Psoas muscle (tissue), 8 donors: Measurements from ENCODE around the gene WNT3. TPM values are rescaled to one million over a fixed set of nuclear protein-coding genes. Genes with fewer than 3 reads are reported as not detected.

Experiments used
- ATAC-seq, 4 donors: fragments of 200-7000 bp; cut with Tn5 transposase; one replicate each; pipeline ENCODE4 v1.9.1; 2020; ENCODE audit warnings: moderate library complexity in 3 of 4, mild to moderate bottlenecking in 2 of 4
- DNase-seq, 2 donors: peaks; one replicate each; pipeline ENCODE4 v3.0.0-alpha.2; 2020
- H3K27ac ChIP-seq: fragments of 200-600 bp; one replicate; pipeline ENCODE4 v1.8.0; 2022
- H3K27me3 ChIP-seq, 3 donors: fragments of 200-600 bp in 1 of 3; one replicate each; pipeline versions ENCODE4 v1.6.1 to v1.8.0; 2013 to 2022; ENCODE audit warnings: low read length in 2 of 3, mild to moderate bottlenecking in 2 of 3, moderate library complexity in 1 of 3; ENCODE audit not compliant: insufficient read depth in 3 of 3
- H3K36me3 ChIP-seq, 2 donors: fragments of 200-600 bp in 1 of 2; one replicate each; pipeline versions ENCODE4 v1.6.1 to v1.8.0; 2013 to 2022; ENCODE audit warnings: low read depth in 1 of 2, mild to moderate bottlenecking in 1 of 2, moderate library complexity in 1 of 2; ENCODE audit not compliant: insufficient read depth in 1 of 2
- H3K4me1 ChIP-seq: fragments of 200-600 bp; one replicate; pipeline ENCODE4 v1.8.0; 2022
- H3K4me3 ChIP-seq: fragments of 200-600 bp; one replicate; pipeline ENCODE4 v1.8.0; 2022; ENCODE audit warnings: mild to moderate bottlenecking
- H3K9me3 ChIP-seq: fragments of 200-600 bp; one replicate; pipeline ENCODE4 v1.8.0; 2022
- WGBS, 3 donors: extraction: QIAGEN DNeasy Blood & Tissue Kit; methylation state at CpG; one replicate each; pipeline versions ENCODE4 v1.1.6 to v1.1.7; 2013; 5-methylcytosine and 5-hydroxymethylcytosine counted together
- intact Hi-C, 2 donors: fragments of 100-400 bp; cut with DNase I; formaldehyde crosslinking; loops; one replicate each; pipeline versions ENCODE4 v1.11.0 to v1.14.2; 2022
- polyA plus RNA-seq, 3 donors: library from polyadenylated mRNA; stranded (reverse); fragments of 200-250 nt; gene quantifications; one replicate each; pipeline ENCODE4 v1.2.3, GENCODE V29; 2013
- total RNA-seq, 4 donors: library from RNA; stranded (reverse); fragmentation: NEBNext Ultra II Directional in 2 of 4; extraction: Animal tissue kit (Norgen Biotek cat#: 25700) in 2 of 4; gene quantifications; one replicate each; pipeline versions ENCODE4 v1.2.1 to v1.2.4, GENCODE V29; 2021 to 2023
- TF ChIP-seq, protein P1 (sequence below): fragments of 200-600 bp; IDR thresholded peaks from one replicate; pipeline ENCODE4 v1.8.0; 2022; ENCODE audit warnings: antibody characterized with exemption
- donor health status: healthy with polysubstance abuse.
- donor health status: DM: no; HTN: no; CAD: no; lungs with moderate emphysema.
- donor health status: Bipolar disorder and iron deficiency.
- donor health status: healthy.
- donor health status: DM: yes; HTN: yes; CAD: no.
- donor health status: DM: no; HTN: no; CAD: no.
- donor health status: DM: no; HTN: no; CAD: no.
- donor health status: DM: yes; HTN: yes; CAD: no.

WNT3 gene
- total and polyA plus RNA-seq, 7 donors = 0.06 to 0.36 (median 0.10) TPM; not detected in 2

DNA sequence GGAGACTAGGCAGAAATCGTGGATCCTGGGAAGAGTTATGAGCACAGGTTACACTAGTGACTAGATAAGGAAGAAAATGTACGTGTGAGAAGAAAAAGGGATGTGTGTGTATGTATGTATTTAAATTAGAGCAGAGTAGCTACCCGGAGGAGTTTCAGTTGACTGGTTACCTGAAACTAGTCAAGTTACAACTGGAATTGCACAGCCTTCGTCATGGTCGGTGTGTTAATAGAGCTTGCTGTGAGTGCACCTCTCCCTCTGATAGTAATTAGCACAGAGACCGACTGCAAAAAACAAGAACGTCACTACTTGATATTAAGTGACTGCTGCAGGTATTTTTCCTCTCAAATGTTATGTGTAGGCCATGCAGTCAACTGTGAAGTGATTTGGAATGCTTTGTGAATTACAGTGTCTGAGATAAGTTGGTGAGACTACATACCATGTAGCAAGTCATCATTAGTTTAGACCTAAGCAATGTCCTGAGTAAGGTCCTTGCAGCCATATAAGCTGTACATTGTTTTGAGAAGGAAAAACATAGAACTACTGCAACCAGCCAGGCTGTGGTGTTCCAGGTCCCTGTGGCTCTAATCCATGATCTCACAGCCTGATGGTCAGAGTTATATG, 95.7 kb downstream of the WNT3 start:
- ATAC-seq (no peak), DNase-seq (no peak)
- WGBS, 3 donors = 63 to 80% (median 69%) methylated on average over 7 of the region's 7 CpGs
- TF ChIP-seq, protein P1, sequence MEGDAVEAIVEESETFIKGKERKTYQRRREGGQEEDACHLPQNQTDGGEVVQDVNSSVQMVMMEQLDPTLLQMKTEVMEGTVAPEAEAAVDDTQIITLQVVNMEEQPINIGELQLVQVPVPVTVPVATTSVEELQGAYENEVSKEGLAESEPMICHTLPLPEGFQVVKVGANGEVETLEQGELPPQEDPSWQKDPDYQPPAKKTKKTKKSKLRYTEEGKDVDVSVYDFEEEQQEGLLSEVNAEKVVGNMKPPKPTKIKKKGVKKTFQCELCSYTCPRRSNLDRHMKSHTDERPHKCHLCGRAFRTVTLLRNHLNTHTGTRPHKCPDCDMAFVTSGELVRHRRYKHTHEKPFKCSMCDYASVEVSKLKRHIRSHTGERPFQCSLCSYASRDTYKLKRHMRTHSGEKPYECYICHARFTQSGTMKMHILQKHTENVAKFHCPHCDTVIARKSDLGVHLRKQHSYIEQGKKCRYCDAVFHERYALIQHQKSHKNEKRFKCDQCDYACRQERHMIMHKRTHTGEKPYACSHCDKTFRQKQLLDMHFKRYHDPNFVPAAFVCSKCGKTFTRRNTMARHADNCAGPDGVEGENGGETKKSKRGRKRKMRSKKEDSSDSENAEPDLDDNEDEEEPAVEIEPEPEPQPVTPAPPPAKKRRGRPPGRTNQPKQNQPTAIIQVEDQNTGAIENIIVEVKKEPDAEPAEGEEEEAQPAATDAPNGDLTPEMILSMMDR = no peak
- H3K4me1 ChIP-seq = no peaks in the 10 kb centered on the region
- H3K9me3 ChIP-seq = no peaks in the 10 kb centered on the region
- intact Hi-C loops = loop anchor here in 1 of 2 donors (5.0 kb wide), 1 partner anchor 50 kb away; no protein-coding TSS in a partner anchor
- no peak overlapping the region for H3K4me3 ChIP-seq
- peaks cover 0 to 71% of the 10 kb centered on the region in 2 donors for H3K36me3 ChIP-seq
- no peaks in the 10 kb centered on the region for H3K27me3 ChIP-seq
- no peak overlapping the region for H3K27ac ChIP-seq

DNA sequence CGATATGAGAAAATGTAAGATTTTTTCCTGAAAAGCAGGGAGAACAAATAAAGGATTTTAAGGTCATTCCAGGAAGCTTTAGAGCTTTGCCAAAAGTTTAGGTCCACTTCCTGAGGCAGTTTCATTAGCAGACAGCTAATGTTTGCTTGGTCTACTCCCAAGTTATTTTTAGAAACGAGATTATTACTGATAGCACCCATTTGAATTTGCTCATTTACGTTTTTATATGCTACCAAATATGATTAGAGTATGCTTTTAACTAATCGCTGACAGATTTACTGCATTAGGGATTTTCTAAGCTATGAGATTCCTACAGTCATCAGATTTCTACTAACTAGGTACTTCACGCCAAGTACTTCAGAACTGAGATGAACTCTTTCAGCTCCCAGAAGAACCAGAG, 98.1 kb downstream of the WNT3 start:
- WGBS, 3 donors = 45 to 58% (median 57%) methylated on average over 5 of the region's 5 CpGs
- DNase-seq = no peak
- no peak for ATAC-seq
- peaks cover 0 to 68% of the 10 kb centered on the region in 2 donors for H3K36me3 ChIP-seq
- H3K27ac ChIP-seq = no peak overlapping the region
- H3K27me3 ChIP-seq = no peaks in the 10 kb centered on the region
- H3K4me1 ChIP-seq = no peaks in the 10 kb centered on the region
- intact Hi-C loops = loop anchor here in 1 of 2 donors (5.0 kb wide), 1 partner anchor 52 kb away; no protein-coding TSS in a partner anchor
- H3K9me3 ChIP-seq = no peaks in the 10 kb centered on the region
- no peak overlapping the region for H3K4me3 ChIP-seq
- TF ChIP-seq, protein P1 = no peak

DNA sequence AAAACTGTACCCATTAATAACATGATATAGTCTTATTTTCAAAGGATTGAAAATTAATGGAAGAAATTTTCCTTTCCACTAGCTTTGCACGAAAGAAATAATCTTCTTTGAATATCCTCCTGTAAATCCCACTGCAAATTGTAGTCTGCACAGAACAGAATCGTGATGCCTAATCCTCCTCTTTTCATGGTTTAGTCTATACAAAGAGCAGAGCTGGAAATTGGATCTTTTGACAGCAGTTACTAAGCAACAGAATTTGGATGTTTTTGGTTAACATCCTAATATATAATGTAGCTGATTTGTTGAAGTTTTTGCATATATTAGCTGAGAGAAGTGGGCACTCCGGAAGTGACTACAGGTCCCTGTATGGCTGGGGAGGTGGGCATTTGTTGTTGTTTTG, 98.6 kb downstream of the WNT3 start:
- no peak for DNase-seq
- no peaks in the 10 kb centered on the region for H3K9me3 ChIP-seq
- 53 to 59% (median 58%) methylated on average over 3 of the region's 3 CpGs for WGBS, 3 donors
- peaks cover 0 to 68% of the 10 kb centered on the region in 2 donors for H3K36me3 ChIP-seq
- H3K4me3 ChIP-seq = no peak overlapping the region
- H3K4me1 ChIP-seq = no peaks in the 10 kb centered on the region
- intact Hi-C loops = loop anchor here in 1 of 2 donors (5.0 kb wide), 1 partner anchor 52 kb away; no protein-coding TSS in a partner anchor
- H3K27ac ChIP-seq = no peak overlapping the region
- no peak for ATAC-seq
- no peaks in the 10 kb centered on the region for H3K27me3 ChIP-seq
- TF ChIP-seq, protein P1 = no peak

DNA sequence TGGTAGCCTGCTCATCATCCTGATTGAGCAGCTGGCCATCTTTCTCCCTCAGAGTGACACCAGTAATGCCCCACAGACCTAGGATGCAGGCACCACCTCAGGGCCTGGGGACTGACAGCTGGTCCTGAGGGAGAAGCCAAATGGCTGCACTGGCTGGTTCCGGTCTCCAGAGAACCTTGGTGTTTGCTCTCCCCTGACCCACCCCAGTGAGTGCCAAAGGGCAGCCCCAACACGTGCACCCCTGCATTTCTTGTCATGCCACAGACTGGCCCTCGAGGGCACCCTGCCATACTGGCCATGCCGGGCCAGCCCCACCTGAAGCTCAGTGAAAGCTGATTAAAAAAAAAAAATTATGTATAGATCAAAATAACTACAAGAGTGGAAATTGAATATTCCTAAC, 100.5 kb downstream of the WNT3 start:
- WGBS, 3 donors = 88 to 89% (median 89%) methylated on average over 4 of the region's 4 CpGs
- TF ChIP-seq, protein P1 = no peak
- intact Hi-C loops = no loop called here

More for the DNA sequence above, 100.5 kb downstream of the WNT3 start:
- Histone ChIP-seq H3K9me3 (no peaks in the 10 kb centered on the region), H3K36me3 (peaks cover 0 to 74% of the 10 kb centered on the region in 2 donors), H3K4me1 (no peaks in the 10 kb centered on the region), H3K4me3 (no peak overlapping the region), H3K27ac (no peak overlapping the region), H3K27me3 (no peaks in the 10 kb centered on the region)
- ATAC-seq (no peak), DNase-seq (no peak)

Other genes starting within 250 kb of the WNT3 start
- 10 to 100 TPM in 2 of 4 donors, 1 to 10 TPM in 2; 6.0 to 13.3 (median 10.2) TPM for gene ARL17A, start 239.0 kb downstream of the WNT3 start, total RNA-seq
- gene ARL17A, start 239.0 kb downstream of the WNT3 start, polyA plus RNA-seq = 1 to 10 TPM; 1.1 to 7.2 (median 2.5) TPM
- 100 to 1,000 TPM in 1 of 4 donors, 10 to 100 TPM in 3; 19.7 to 103 (median 47.0) TPM for gene NSF, start 228.0 kb downstream of the WNT3 start, total RNA-seq
- 10 to 100 TPM; 19.3 to 40.2 (median 21.8) TPM for gene NSF, start 228.0 kb downstream of the WNT3 start, polyA plus RNA-seq
- gene WNT9B, start 32.9 kb upstream of the WNT3 start, total RNA-seq = under 1 TPM in 2 of 4 donors, not detected in 2; 0.19 to 0.32 TPM
- under 1 TPM in 2 of 3 donors, not detected in 1; 0.05 to 0.06 TPM for gene WNT9B, start 32.9 kb upstream of the WNT3 start, polyA plus RNA-seq
- gene GOSR2, start 104.5 kb upstream of the WNT3 start, total RNA-seq = 10 to 100 TPM; 26.4 to 54.5 (median 39.2) TPM
- 10 to 100 TPM; 40.8 to 56.9 (median 49.6) TPM for gene GOSR2, start 104.5 kb upstream of the WNT3 start, polyA plus RNA-seq
- gene RPRML, start 160.6 kb upstream of the WNT3 start, total RNA-seq = under 1 TPM in 3 of 4 donors, not detected in 1; 0.19 to 0.43 (median 0.32) TPM
- under 1 TPM in 2 of 3 donors, not detected in 1; 0.03 to 0.30 TPM for gene RPRML, start 160.6 kb upstream of the WNT3 start, polyA plus RNA-seq